Cardiac fibroblast (primary cell): ENCODE measurements around the gene TAMM41.
A peak's percentile ranks its signal among the peaks of the same experiment; 100 is the strongest.
"Not testable (repeated sequence)": the region's sequence is repeated elsewhere in the genome, so short reads cannot be mapped to it uniquely, and the experiment has no call there.

ENCODE experiments used
- DNase-seq, 2 donors: peaks; one replicate each; pipeline versions ENCODE4 v3.0.0 to v3.0.0-alpha.2; 2010; ENCODE audit warnings: low read depth in 2 of 2
- H3K4me3 ChIP-seq, 2 donors: replicated peaks in 1 of 2; 1 replicate in 1 of 2; 2 replicates in 1 of 2; pipeline ENCODE4 v1.5.1; 2011; ENCODE audit warnings: low read depth in 2 of 2, low read length in 2 of 2, mild to moderate bottlenecking in 2 of 2, moderate library complexity in 1 of 2
- CTCF ChIP-seq: IDR thresholded peaks from one replicate; pipeline ENCODE4 v1.5.1; 2011; ENCODE audit warnings: low read depth, mild to moderate bottlenecking, low read length, inconsistent platforms

Gene TAMM41

GRCh38 chr3:11779626-11780025 is 67.1 kb downstream of the TAMM41 start:
- no peak for TF ChIP-seq CTCF
- no peak overlapping the region for H3K4me3 ChIP-seq
- no peak for DNase-seq

- no peak for DNase-seq
- TF ChIP-seq CTCF, result no peak
- H3K4me3 ChIP-seq, result no peak overlapping the region
Observed at GRCh38 chr3:11778248-11778647, 68.4 kb downstream of the TAMM41 start.

GRCh38 chr3:11776346-11776745 is 70.3 kb downstream of the TAMM41 start:
- no peak overlapping the region for H3K4me3 ChIP-seq
- no peak for TF ChIP-seq CTCF
- no peak for DNase-seq

- no peak for TF ChIP-seq CTCF
- DNase-seq, result no peak
- H3K4me3 ChIP-seq, result no peak overlapping the region
Observed at GRCh38 chr3:11775493-11775892, 71.2 kb downstream of the TAMM41 start.

GRCh38 chr3:11774296-11774877 is 72.3 kb downstream of the TAMM41 start:
- peak; percentile 61 for TF ChIP-seq CTCF
- no peak overlapping the region for H3K4me3 ChIP-seq
- peak; percentile 49 to 61 for DNase-seq

- peak in 1 of 2 donors; percentile 46 for DNase-seq
- H3K4me3 ChIP-seq, result not testable (repeated sequence)
Observed at GRCh38 chr3:11771931-11772330, 74.8 kb downstream of the TAMM41 start.

- peak; percentile 78 to 90 for DNase-seq
- no peak for TF ChIP-seq CTCF
- no peak overlapping the region for H3K4me3 ChIP-seq
Observed at GRCh38 chr3:11770477-11771391, 76.0 kb downstream of the TAMM41 start.
